H9 (cell line): Measurements from ENCODE around the gene COMP. TPM values are rescaled to one million over a fixed set of nuclear protein-coding genes. Genes with fewer than 3 reads are reported as not detected.

Experiments used
- DNase-seq: peaks from one replicate; pipeline ENCODE4 v3.0.0-alpha.2; 2017
- H2AFZ ChIP-seq: one replicate; pipeline ENCODE4 v1.6.1; 2013; ENCODE audit warnings: mild to moderate bottlenecking, low read length, control low read depth, moderate library complexity
- H2AK5ac ChIP-seq: 2 replicates; pipeline ENCODE4 v1.6.1; 2013; ENCODE audit warnings: low read length, control low read depth, mixed read lengths; ENCODE audit not compliant: insufficient read length
- H2BK120ac ChIP-seq: one replicate; pipeline ENCODE4 v1.6.1; 2013; ENCODE audit warnings: low read depth, mild to moderate bottlenecking, low read length, control low read depth, inconsistent platforms; ENCODE audit not compliant: poor library complexity, severe bottlenecking
- H2BK12ac ChIP-seq: 2 replicates; pipeline ENCODE4 v1.6.1; 2013; ENCODE audit warnings: low read length, control low read depth, mixed read lengths, low read depth; ENCODE audit not compliant: insufficient read length
- H2BK15ac ChIP-seq: 2 replicates; pipeline ENCODE4 v1.6.1; 2013; ENCODE audit warnings: low read depth, low read length, control low read depth
- H2BK20ac ChIP-seq: one replicate; pipeline ENCODE4 v1.6.1; 2013; ENCODE audit warnings: low read depth, mild to moderate bottlenecking, low read length, control low read depth, inconsistent platforms; ENCODE audit not compliant: poor library complexity, severe bottlenecking
- H2BK5ac ChIP-seq: 2 replicates; pipeline ENCODE4 v1.6.1; 2013; ENCODE audit warnings: low read length, control low read depth, mixed read lengths; ENCODE audit not compliant: insufficient read length
- H3K14ac ChIP-seq: 2 replicates; pipeline ENCODE4 v1.6.1; 2013; ENCODE audit warnings: low read length, control low read depth; ENCODE audit not compliant: insufficient read depth
- H3K18ac ChIP-seq: 2 replicates; pipeline ENCODE4 v1.6.1; 2013; ENCODE audit warnings: low read depth, mild to moderate bottlenecking, mixed read lengths, low read length, control low read depth; ENCODE audit not compliant: insufficient read length
- H3K23ac ChIP-seq: 2 replicates; pipeline ENCODE4 v1.6.1; 2013; ENCODE audit warnings: low read length, control low read depth, mixed read lengths, low read depth; ENCODE audit not compliant: insufficient read length
- H3K23me2 ChIP-seq: 2 replicates; pipeline ENCODE4 v1.6.1; 2013; ENCODE audit warnings: low read depth, mild to moderate bottlenecking, mixed read lengths, low read length, control low read depth; ENCODE audit not compliant: insufficient read length, poor library complexity, severe bottlenecking
- H3K27ac ChIP-seq: 2 replicates; pipeline ENCODE4 v1.5.1; 2013; ENCODE audit warnings: low read length, control low read depth, mixed read lengths, low read depth; ENCODE audit not compliant: insufficient read length
- H3K27me3 ChIP-seq: 2 replicates; pipeline ENCODE4 v1.6.1; 2013; ENCODE audit warnings: low read length, control low read depth, inconsistent platforms; ENCODE audit not compliant: insufficient read depth
- H3K4ac ChIP-seq: 2 replicates; pipeline ENCODE4 v1.6.1; 2013; ENCODE audit warnings: low read depth, mild to moderate bottlenecking, control low read depth, inconsistent platforms, low read length, moderate library complexity
- H3K4me1 ChIP-seq: 2 replicates; pipeline ENCODE4 v1.6.1; 2013; ENCODE audit warnings: low read length, control low read depth, inconsistent platforms; ENCODE audit not compliant: insufficient read depth
- H3K4me2 ChIP-seq: 2 replicates; pipeline ENCODE4 v1.6.1; 2013; ENCODE audit warnings: low read length, control low read depth, mixed read lengths; ENCODE audit not compliant: insufficient read length, insufficient read depth
- H3K56ac ChIP-seq: 2 replicates; pipeline ENCODE4 v1.6.1; 2013; ENCODE audit warnings: low read depth, mild to moderate bottlenecking, mixed read lengths, low read length, control low read depth; ENCODE audit not compliant: insufficient read length
- H3K79me1 ChIP-seq: 2 replicates; pipeline ENCODE4 v1.6.1; 2013; ENCODE audit warnings: low read depth, mild to moderate bottlenecking, moderate library complexity, low read length, control low read depth, inconsistent platforms; ENCODE audit not compliant: insufficient read depth, poor library complexity, severe bottlenecking
- H3K79me2 ChIP-seq: 2 replicates; pipeline ENCODE4 v1.6.1; 2013; ENCODE audit warnings: low read length, control low read depth, inconsistent platforms; ENCODE audit not compliant: insufficient read depth
- H3K9ac ChIP-seq: 2 replicates; pipeline ENCODE4 v1.6.1; 2013; ENCODE audit warnings: low read length, control low read depth, mixed read lengths; ENCODE audit not compliant: insufficient read length; ENCODE audit errors: extremely low read depth
- H3K9me3 ChIP-seq: one replicate; pipeline ENCODE4 v1.6.1; 2013; ENCODE audit warnings: low read depth, low read length, inconsistent platforms; ENCODE audit not compliant: control insufficient read depth
- H3T11ph ChIP-seq: one replicate; pipeline ENCODE4 v1.6.1; 2013; ENCODE audit warnings: mild to moderate bottlenecking, low read length, control low read depth, inconsistent platforms
- H4K20me1 ChIP-seq: one replicate; pipeline ENCODE4 v1.6.1; 2013; ENCODE audit not compliant: control insufficient read depth, insufficient read length, insufficient read depth
- H4K5ac ChIP-seq: 2 replicates; pipeline ENCODE4 v1.6.1; 2013; ENCODE audit warnings: low read depth, mild to moderate bottlenecking, mixed read lengths, low read length, control low read depth; ENCODE audit not compliant: insufficient read length
- H4K8ac ChIP-seq: replicated peaks from 2 replicates; pipeline ENCODE4 v1.6.1; 2013; ENCODE audit warnings: low read length, control low read depth, mixed read lengths, low read depth; ENCODE audit not compliant: insufficient read length
- H4K91ac ChIP-seq: 2 replicates; pipeline ENCODE4 v1.6.1; 2013; ENCODE audit warnings: low read depth, mild to moderate bottlenecking, moderate library complexity, mixed read lengths, low read length, control low read depth; ENCODE audit not compliant: insufficient read length
- H3K27ac Mint-ChIP-seq, 3 experiments: 2 replicates in 2 of 3; 3 replicates in 1 of 3; pipeline ENCODE4 v1.8.0; 2020 to 2021; ENCODE audit warnings: mixed read lengths in 3 of 3, mild to moderate bottlenecking in 1 of 3, moderate library complexity in 1 of 3
- H3K27me3 Mint-ChIP-seq: 2 replicates; pipeline ENCODE4 v1.8.0; 2021; ENCODE audit warnings: low read depth, mild to moderate bottlenecking, moderate library complexity, mixed read lengths
- H3K36me3 Mint-ChIP-seq, 3 experiments: 2 replicates in 2 of 3; 3 replicates in 1 of 3; pipeline ENCODE4 v1.8.0; 2020 to 2021; ENCODE audit warnings: low read depth in 3 of 3, mixed read lengths in 3 of 3; ENCODE audit not compliant: insufficient read depth in 1 of 3
- H3K4me1 Mint-ChIP-seq, 2 experiments: 2 replicates each; pipeline ENCODE4 v1.8.0; 2020; ENCODE audit warnings: mixed read lengths in 2 of 2
- H3K4me3 Mint-ChIP-seq, 2 experiments: 2 replicates in 1 of 2; 3 replicates in 1 of 2; pipeline ENCODE4 v1.8.0; 2020 to 2021; ENCODE audit warnings: mild to moderate bottlenecking in 2 of 2, mixed read lengths in 2 of 2, moderate library complexity in 1 of 2
- H3K9me3 Mint-ChIP-seq, 2 experiments: 2 replicates in 1 of 2; 3 replicates in 1 of 2; pipeline ENCODE4 v1.8.0; 2020; ENCODE audit warnings: mild to moderate bottlenecking in 2 of 2, mixed read lengths in 2 of 2, moderate library complexity in 1 of 2
- WGBS: extraction: QIAGEN DNeasy Blood & Tissue Kit; methylation state at CpG from one replicate; pipeline ENCODE4 v1.1.7; 2013; ENCODE audit warnings: missing lambda C conversion rate, low lambda C conversion rate, mixed read lengths; ENCODE audit not compliant: insufficient read length; ENCODE audit errors: extremely low coverage; 5-methylcytosine and 5-hydroxymethylcytosine counted together
- total RNA-seq: library from RNA; stranded (reverse); gene quantifications from 2 replicates; pipeline ENCODE4 v1.2.1, GENCODE V29; 2021
- TF ChIP-seq, protein P1 (sequence below): fragments of 200-600 bp; sonication (generic); conservative IDR thresholded peaks from 3 replicates; pipeline ENCODE4 v1.8.0; 2021; ENCODE audit warnings: antibody characterized with exemption, mild to moderate bottlenecking

The COMP gene
- total RNA-seq, 1 experiment from 2014 or later = 0.15 TPM

DNA sequence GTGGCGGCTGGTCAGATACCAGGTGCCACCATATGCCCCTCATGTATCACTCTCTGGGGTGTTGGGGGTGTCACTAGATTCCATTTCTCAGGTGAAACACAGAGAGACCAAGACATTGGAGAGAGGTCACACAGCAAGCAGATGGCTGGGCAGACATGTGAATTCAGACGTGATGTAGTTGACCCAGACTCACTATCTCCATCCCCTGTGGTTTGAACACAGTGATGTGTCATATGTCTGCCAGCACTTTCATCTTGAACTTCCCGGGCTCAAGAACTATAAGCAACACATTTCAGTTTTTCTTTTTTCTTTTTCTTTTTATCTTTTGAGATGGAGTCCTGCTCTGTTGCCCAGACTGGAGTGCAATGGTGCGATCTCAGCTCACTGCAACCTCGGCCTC, 24.6 kb upstream of the COMP start:
- Histone ChIP-seq H4K5ac (no peak overlapping the region), H3K79me1 (no peaks in the 10 kb centered on the region), H3K4me2 (no peak overlapping the region), H2BK12ac (no peak overlapping the region), H4K91ac (no peak overlapping the region), H3K18ac (no peak overlapping the region), H3K4me1 (no peaks in the 10 kb centered on the region), H2BK120ac (no peak overlapping the region), H3K56ac (no peak overlapping the region), H3K4ac (no peak overlapping the region), H3K9ac (no peak overlapping the region), H3K23me2 (no peaks in the 10 kb centered on the region), H3K9me3 (no peaks in the 10 kb centered on the region), H2BK15ac (no peak overlapping the region), H2BK20ac (no peak overlapping the region), H4K20me1 (no peaks in the 10 kb centered on the region), H3K79me2 (no peaks in the 10 kb centered on the region), H2AK5ac (no peak overlapping the region), H2AFZ (no peak overlapping the region), H3K27ac (no peak overlapping the region), H2BK5ac (no peak overlapping the region), H3K23ac (no peak overlapping the region), H3K27me3 (no peaks in the 10 kb centered on the region; the same call in 1 of the 2 replicates), H3T11ph (no peak overlapping the region), H3K14ac (no peak overlapping the region), H4K8ac (no peak overlapping the region)
- WGBS = no CpG with 5 or more reads among the region's 5 CpGs
- TF ChIP-seq, protein P1, sequence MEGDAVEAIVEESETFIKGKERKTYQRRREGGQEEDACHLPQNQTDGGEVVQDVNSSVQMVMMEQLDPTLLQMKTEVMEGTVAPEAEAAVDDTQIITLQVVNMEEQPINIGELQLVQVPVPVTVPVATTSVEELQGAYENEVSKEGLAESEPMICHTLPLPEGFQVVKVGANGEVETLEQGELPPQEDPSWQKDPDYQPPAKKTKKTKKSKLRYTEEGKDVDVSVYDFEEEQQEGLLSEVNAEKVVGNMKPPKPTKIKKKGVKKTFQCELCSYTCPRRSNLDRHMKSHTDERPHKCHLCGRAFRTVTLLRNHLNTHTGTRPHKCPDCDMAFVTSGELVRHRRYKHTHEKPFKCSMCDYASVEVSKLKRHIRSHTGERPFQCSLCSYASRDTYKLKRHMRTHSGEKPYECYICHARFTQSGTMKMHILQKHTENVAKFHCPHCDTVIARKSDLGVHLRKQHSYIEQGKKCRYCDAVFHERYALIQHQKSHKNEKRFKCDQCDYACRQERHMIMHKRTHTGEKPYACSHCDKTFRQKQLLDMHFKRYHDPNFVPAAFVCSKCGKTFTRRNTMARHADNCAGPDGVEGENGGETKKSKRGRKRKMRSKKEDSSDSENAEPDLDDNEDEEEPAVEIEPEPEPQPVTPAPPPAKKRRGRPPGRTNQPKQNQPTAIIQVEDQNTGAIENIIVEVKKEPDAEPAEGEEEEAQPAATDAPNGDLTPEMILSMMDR = no peak
- Mint-ChIP-seq H3K27me3 (peaks cover 89% of the 10 kb centered on the region), H3K36me3 (no peaks in the 10 kb centered on the region), H3K9me3 (no peaks in the 10 kb centered on the region), H3K4me3 (no peak overlapping the region), H3K4me1 (no peaks in the 10 kb centered on the region), H3K27ac (no peak overlapping the region)
- no peak for DNase-seq
